ENCODE measurements around the gene DPCD.
"Not testable (repeated sequence)": the region's sequence is repeated elsewhere in the genome, so short reads cannot be mapped to it uniquely, and the experiment has no call there.

DNA sequence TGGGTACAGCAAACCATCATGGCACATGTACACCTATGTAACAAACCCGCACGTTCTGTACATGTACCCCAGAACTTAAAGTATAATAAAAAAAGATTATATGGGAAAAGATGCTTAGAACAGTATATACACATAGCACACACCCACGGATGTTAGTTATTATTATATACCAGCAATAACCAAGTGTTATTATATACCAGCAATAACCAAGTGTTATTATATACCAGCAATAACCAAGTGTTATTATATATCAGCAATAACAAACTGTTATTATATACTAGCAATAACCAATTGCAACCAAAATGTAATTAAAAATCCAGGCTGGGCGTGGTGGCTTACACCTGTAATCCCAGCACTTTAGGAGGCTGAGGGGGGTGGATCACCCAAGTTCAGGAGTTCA, 45.4 kb downstream of the DPCD start:
- TF ChIP-seq, protein P1, sequence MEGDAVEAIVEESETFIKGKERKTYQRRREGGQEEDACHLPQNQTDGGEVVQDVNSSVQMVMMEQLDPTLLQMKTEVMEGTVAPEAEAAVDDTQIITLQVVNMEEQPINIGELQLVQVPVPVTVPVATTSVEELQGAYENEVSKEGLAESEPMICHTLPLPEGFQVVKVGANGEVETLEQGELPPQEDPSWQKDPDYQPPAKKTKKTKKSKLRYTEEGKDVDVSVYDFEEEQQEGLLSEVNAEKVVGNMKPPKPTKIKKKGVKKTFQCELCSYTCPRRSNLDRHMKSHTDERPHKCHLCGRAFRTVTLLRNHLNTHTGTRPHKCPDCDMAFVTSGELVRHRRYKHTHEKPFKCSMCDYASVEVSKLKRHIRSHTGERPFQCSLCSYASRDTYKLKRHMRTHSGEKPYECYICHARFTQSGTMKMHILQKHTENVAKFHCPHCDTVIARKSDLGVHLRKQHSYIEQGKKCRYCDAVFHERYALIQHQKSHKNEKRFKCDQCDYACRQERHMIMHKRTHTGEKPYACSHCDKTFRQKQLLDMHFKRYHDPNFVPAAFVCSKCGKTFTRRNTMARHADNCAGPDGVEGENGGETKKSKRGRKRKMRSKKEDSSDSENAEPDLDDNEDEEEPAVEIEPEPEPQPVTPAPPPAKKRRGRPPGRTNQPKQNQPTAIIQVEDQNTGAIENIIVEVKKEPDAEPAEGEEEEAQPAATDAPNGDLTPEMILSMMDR (IDR thresholded peaks at IDR 0.05; ENCODE audit: low read depth, low read length), result not testable (repeated sequence)
- not testable (repeated sequence) for TF ChIP-seq POLR2A (IDR thresholded peaks at IDR 0.05; ENCODE audit: extremely low read depth, insufficient read length); MYC (IDR thresholded peaks at IDR 0.05; ENCODE audit: low read depth, low read length)
- TF ChIP-seq, protein P2, sequence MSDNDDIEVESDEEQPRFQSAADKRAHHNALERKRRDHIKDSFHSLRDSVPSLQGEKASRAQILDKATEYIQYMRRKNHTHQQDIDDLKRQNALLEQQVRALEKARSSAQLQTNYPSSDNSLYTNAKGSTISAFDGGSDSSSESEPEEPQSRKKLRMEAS (IDR thresholded peaks at IDR 0.05; ENCODE audit: low read depth, low read length), result not testable (repeated sequence)

All from NB4 (cell line).